Left renal cortex interstitium (tissue), 4 donors: ENCODE data around the gene CIB4. TPM values are rescaled to one million over a fixed set of nuclear protein-coding genes. Genes with fewer than 3 reads are reported as not detected.

Experiments
- DNase-seq, 4 donors: peaks; one replicate each; pipeline ENCODE4 v3.0.0-alpha.2; 2013; ENCODE audit warnings: low read depth in 4 of 4, low spot score in 2 of 4, missing footprints in 1 of 4
- polyA plus RNA-seq, 4 donors: library from polyadenylated mRNA; unstranded; fragments of 120-200 nt; gene quantifications; one replicate each; pipeline ENCODE4 v1.2.1, GENCODE V29; 2013; ENCODE audit not compliant: insufficient read length in 4 of 4

The CIB4 gene
- polyA plus RNA-seq, 4 donors: 0.33 to 0.81 (median 0.41) TPM; not detected in 1

DNA sequence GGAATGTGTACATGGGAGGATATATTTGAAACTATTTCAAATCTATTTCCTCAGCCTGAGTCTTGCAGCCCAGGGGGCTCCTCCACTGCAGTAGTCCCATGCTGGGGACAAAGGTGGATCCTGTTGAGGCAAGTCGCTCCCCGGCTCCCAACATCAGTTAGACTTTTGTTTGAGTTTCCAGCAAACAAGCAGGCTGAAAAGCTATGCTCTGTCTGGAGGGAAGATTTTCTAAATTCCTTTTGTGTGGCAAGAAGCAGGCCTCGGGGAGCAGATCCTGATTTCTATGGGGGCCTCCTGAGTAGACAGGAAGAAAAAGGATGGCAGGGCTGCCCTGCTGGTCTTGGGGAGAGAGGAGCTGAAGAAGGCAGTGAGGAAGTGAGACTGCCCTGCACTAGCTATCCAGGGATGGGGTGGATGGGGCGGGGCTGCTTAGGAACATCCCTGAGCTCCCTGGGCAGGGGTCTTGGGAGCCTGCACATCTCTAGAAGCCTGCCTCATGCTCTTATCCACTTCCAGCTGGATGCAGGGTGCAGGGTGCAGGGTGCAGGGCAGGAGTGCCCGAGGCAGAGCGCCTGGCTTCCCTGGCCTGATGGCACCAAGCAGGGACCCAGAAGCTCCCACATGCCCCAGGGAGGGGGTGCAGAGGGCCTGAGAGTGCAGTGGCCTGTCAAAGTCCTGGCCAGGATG lies 6.0 kb upstream of the CIB4 start:
- DNase-seq: no peak

DNA sequence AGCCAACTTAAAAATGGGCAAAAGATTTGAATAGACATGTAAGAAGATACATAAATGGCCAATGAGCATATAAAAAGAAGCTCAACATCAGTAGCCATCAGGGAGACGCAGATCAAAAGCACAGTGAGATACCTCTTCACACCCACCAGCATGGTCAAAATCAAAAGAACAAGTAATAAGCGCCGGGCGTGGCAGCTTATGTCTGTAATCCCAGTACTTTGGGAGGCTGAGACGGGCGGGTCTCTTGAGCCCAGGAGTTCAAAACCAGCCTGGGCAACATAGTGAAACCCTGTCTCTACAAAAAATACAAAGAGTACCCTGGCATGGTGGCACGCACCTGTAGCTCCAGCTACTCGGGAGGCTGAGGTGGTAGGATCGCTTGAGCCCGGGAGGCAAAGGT lies 4.6 kb upstream of the CIB4 start:
- no peak for DNase-seq

GRCh38 chr2:26644188-26644835 lies 3.1 kb upstream of the CIB4 start:
- no peak for DNase-seq

- DNase-seq: no peak
Measured at GRCh38 chr2:26642429-26642828, 1.3 kb upstream of the CIB4 start.

GRCh38 chr2:26640331-26640745 lies 828 bp downstream of the CIB4 start:
- no peak for DNase-seq

DNA sequence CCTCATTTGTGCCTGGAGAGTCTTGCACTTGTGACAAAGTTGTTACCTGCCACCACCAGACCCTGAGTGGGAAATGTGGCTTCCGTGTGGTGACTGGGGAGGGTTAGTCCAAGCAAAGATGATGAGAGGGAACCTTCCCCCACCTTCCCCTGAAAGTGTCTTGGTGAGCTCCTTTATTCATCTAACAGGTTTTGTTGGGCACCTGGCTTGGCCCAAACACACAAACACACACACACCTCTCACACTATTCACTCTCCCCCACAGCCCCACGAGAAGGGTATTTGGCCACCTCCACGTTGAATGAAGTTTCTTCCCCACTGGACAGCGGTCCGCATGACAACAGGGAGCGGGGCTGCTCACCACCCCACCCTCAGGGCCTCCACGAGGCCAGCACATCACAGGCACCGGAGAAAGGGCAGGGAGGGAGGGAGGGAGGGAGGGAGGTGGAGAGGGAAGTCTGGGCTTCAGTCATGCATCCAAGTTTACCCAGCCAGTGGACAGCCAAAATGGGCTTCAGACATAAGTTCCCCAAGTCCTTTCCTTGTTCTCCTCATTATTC lies 1.4 kb downstream of the CIB4 start:
- DNase-seq: no peak

- no peak for DNase-seq
Measured at GRCh38 chr2:26637811-26638310, 3.3 kb downstream of the CIB4 start.

GRCh38 chr2:26636935-26637334 lies 4.2 kb downstream of the CIB4 start:
- DNase-seq: no peak

GRCh38 chr2:26635401-26635800 lies 5.8 kb downstream of the CIB4 start:
- DNase-seq: no peak

DNA sequence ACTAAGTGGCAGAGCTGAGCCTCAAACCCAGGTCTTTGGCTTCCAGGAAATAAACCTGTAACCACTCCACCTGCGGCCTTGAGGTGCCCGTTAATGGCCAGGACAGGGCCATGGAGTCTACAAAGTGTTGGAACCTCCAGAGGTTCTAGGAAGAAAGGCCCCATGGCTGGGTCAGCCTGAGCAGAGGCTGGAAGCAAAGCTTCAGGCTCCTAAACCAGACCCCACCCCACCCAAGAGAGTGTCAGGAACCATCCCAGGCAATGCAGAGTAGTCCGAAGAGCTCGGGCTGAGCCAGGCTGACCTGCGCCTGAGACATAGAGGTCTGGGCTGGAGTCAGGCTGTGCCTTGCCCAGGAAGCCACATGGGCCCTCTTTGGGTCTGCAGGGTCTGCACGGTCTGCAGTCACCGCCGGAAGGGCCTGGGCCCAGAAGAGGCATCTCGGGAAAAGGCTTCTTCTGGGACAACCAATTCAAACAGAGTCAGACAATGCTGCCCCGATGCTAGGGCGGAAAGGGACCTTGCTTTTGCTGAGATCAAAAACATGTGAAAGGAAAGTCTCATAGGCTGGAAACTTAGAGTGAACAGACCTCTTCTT lies 6.4 kb downstream of the CIB4 start:
- no peak for DNase-seq

DNA sequence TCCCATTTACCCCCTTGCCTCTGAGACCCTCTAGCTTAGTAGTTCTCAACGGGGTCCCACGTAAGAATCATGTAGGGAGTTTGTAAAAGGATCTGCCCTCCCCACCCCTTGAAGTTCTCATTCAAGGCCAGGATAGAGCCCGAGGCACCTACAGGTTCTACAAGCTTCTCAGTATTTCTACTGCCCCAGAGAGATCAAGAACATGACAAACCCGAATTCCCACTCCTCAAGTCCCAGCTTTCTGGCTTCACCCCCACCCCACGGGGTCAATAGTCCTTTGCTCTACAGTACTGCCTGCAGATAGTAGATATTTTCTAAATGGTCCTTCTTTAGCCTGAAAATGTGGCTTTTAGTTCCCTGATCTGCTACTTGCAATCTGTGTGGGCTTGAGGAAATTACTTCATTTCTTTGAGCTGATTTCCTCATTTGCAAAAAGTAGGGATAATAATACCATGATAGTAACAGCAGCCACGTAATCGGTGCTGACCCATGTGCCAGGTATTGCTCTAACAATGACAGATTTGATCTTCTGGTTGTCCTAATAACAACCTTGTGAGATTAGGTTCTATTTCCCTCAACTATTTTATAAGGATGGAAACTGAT lies 7.1 kb downstream of the CIB4 start:
- DNase-seq: no peak

DNA sequence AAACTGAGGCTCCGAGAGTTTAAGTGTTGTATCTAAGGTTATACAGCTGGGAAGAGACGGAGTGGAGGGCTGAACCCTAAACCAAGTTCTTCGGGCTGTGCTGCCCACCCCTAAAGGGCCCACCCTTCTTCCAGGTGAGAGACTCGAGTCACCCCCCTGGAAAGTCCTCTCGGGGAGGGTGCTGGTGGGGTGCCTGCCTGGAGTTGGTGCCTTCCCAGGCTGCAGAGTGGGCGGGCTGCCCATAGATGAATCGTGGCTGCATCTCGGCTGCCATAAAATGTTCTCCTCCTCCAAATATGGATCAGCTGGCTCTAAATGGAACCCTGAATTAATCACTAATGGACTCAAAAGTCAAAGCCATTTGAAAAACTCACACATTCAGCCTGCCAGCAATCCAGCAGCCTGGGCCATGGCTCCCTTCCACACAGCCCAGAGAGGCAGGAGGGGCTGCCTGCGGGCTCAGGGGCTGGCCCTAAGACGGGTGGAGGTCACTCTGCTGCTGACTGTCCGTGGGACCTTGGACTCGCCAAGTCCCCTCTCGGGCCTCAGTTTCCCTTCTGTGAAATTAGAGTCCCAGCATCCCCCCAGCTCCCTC lies 7.7 kb downstream of the CIB4 start:
- no peak for DNase-seq

DNA sequence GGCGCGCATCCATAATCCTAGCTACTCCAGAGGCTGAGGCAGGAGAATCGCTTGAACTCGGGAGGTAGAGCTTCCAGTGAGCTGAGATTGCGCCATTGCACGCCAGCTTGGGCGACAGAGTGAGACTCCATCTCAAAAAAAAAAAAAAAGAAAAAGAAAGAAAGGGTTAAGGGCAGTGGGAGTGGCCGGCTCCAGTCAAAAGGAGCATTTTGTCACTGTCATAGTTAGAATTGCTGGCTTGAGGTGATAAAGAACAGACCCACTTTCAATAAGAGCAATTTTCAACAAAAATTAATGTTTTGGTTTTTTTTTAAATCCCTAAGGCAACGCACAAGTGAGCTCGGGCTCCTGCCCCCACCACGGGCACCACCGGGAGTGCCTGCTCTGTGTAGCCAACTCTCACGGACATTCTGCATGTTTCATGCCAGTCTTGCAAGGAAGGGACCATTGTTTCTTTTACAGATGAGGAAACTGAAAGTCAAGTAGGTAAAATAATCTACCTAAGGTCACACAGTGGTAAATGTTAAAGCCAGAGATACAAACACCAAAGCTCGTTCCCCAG lies 8.5 kb downstream of the CIB4 start:
- DNase-seq: no peak

- DNase-seq: no peak
Measured at GRCh38 chr2:26631401-26632170, 9.6 kb downstream of the CIB4 start.

GRCh38 chr2:26630669-26631360 lies 10.4 kb downstream of the CIB4 start:
- no peak for DNase-seq

GRCh38 chr2:26630235-26630634 lies 10.9 kb downstream of the CIB4 start:
- DNase-seq: no peak

DNA sequence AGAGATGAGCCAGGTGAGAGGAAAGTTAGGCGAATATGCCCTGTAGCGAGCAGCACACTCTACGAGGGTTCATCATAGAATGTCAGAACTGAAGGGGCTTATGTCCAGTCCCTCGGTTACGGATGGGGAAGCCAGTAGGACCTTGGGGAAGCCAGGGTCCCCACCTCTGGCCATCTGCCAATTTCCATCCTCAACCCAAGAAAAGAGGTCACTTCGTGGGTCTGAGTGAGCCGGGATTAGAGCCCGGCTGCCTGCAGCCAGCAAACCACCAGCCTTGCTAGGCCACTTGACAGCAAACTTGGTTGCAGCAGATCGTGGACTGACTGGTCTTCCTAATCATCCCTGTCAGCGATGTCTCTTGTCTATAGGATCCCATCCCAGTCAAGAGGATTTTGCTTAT lies 11.4 kb downstream of the CIB4 start:
- DNase-seq: no peak

DNA sequence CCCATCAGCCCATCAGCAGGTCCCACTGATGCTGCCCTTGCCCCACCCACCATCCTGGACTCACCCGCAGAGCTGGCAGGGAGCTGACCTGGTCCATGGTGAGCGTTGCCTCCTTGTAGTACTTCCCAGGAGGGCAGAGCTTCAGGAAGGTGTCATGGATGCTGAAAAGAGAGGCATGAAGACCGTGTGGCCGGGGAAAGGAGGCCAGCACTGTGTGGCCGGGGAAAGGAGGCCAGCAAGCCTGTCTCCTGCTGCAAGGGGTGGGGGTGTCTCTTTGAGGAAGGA lies 11.9 kb downstream of the CIB4 start:
- DNase-seq: no peak

GRCh38 chr2:26628561-26629345 lies 12.4 kb downstream of the CIB4 start:
- no peak for DNase-seq
